Prostate gland (tissue), 2 donors: ENCODE results near the gene TNNT2. TPM values are rescaled to one million over a fixed set of nuclear protein-coding genes. Genes with fewer than 3 reads are reported as not detected.
A peak's percentile ranks its signal among the peaks of the same experiment; 100 is the strongest.

Experiments used
- DNase-seq: peaks from one replicate; pipeline ENCODE4 v3.0.0-alpha.2; 2019; ENCODE audit warnings: low spot score
- H3K27ac ChIP-seq, 2 donors: fragments of 200-600 bp; sonication (generic); 2 replicates each; pipeline ENCODE4 v1.5.1; 2017 to 2019
- H3K27me3 ChIP-seq: fragments of 200-600 bp; sonication (generic); replicated peaks from 2 replicates; pipeline ENCODE4 v1.5.1; 2019; ENCODE audit not compliant: insufficient read depth
- H3K36me3 ChIP-seq, 2 donors: fragments of 200-600 bp; sonication (generic); 1 replicate in 1 of 2; 2 replicates in 1 of 2; pipeline versions ENCODE4 v1.5.1 to v1.8.1; 2017 to 2019
- H3K4me1 ChIP-seq: fragments of 200-600 bp; sonication (generic); replicated peaks from 2 replicates; pipeline ENCODE4 v1.5.1; 2019
- H3K4me3 ChIP-seq, 2 donors: fragments of 200-600 bp; sonication (generic); 2 replicates each; pipeline ENCODE4 v1.5.1; 2017 to 2019
- H3K9me3 ChIP-seq: fragments of 200-600 bp; sonication (generic); 2 replicates; pipeline ENCODE4 v1.5.1; 2017
- POLR2A ChIP-seq: fragments of 450-650 bp; IDR thresholded peaks from one replicate; pipeline ENCODE4 v1.6.1; 2016; ENCODE audit warnings: antibody characterized with exemption, mild to moderate bottlenecking
- POLR2AphosphoS5 ChIP-seq: sonication (generic); formaldehyde crosslinking; IDR thresholded peaks from one replicate; pipeline ENCODE4 v1.6.1; 2017; ENCODE audit warnings: antibody characterized with exemption
- WGBS: methylation state at CpG from one replicate; pipeline ENCODE4 v1.1.5; 2018; 5-methylcytosine and 5-hydroxymethylcytosine counted together
- intact Hi-C: fragments of 100-400 bp; cut with DNase I; formaldehyde crosslinking; loops from one replicate; pipeline ENCODE4 v1.14.2; 2022
- total RNA-seq, 2 donors: library from RNA; depleted of rRNA; stranded (reverse); fragments of >200 nt; gene quantifications; one replicate each; pipeline ENCODE4 v1.1.0, GENCODE V29; 2016
- TF ChIP-seq, protein P1 (sequence below), 4 experiments: fragments of 200-600 bp in 2 of 4; fragments of 450-650 bp in 2 of 4; sonication (generic) in 2 of 4; IDR thresholded peaks; 1 replicate in 3 of 4; 2 replicates in 1 of 4; pipeline ENCODE4 v1.5.1; 2016 to 2019; ENCODE audit warnings: antibody characterized with exemption in 4 of 4, mild to moderate bottlenecking in 2 of 4, moderate library complexity in 2 of 4

TNNT2 gene
- total RNA-seq, 2 donors from 2014 or later, result 2.2 to 3.5 TPM

DNA sequence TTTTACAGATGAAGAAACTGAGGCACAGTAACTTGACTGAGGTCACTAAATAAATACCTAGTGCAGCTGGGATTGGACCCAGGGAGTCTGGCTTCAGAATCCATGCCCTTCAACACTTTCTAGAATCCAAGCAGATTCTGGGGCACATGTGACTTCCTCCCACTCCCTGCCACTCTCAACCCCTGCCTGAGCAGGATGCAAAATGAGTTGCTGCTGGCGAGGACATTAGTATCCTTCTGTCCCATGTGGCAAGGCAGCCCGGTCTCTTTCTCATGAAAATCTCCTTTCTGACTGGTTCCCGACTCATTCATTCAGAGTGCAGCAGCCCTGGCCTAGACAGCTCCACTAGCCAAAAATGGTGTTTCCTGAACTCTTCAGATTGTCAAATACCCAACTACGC is 28.4 kb downstream of the TNNT2 start:
- 88% methylated on average over 4 of the region's 4 CpGs for WGBS

GRCh38 chr1:201348211-201348566 is 29.3 kb downstream of the TNNT2 start:
- Histone ChIP-seq H3K4me1 (peaks cover 3% of the 10 kb centered on the region), H3K4me3 (no peak overlapping the region), H3K27ac (no peak overlapping the region), H3K9me3 (no peaks in the 10 kb centered on the region), H3K27me3 (no peaks in the 10 kb centered on the region), H3K36me3 (no peaks in the 10 kb centered on the region)
- TF ChIP-seq, protein P1, sequence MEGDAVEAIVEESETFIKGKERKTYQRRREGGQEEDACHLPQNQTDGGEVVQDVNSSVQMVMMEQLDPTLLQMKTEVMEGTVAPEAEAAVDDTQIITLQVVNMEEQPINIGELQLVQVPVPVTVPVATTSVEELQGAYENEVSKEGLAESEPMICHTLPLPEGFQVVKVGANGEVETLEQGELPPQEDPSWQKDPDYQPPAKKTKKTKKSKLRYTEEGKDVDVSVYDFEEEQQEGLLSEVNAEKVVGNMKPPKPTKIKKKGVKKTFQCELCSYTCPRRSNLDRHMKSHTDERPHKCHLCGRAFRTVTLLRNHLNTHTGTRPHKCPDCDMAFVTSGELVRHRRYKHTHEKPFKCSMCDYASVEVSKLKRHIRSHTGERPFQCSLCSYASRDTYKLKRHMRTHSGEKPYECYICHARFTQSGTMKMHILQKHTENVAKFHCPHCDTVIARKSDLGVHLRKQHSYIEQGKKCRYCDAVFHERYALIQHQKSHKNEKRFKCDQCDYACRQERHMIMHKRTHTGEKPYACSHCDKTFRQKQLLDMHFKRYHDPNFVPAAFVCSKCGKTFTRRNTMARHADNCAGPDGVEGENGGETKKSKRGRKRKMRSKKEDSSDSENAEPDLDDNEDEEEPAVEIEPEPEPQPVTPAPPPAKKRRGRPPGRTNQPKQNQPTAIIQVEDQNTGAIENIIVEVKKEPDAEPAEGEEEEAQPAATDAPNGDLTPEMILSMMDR (IDR thresholded peaks at IDR 0.05), result peak in 2 of 4 experiments; percentile 36 to 48
- no peak for TF ChIP-seq POLR2A
- no peak for TF ChIP-seq POLR2AphosphoS5
- WGBS, result 42% methylated on average over 6 of the region's 6 CpGs
- no peak for DNase-seq
- intact Hi-C loops, result loop anchor here (5.0 kb wide), 1 partner anchor 59 kb away; no protein-coding TSS in a partner anchor

More for the DNA sequence above, 28.4 kb downstream of the TNNT2 start:
- no peak overlapping the region for H3K27ac ChIP-seq
- H3K4me3 ChIP-seq, result no peak overlapping the region
- no peaks in the 10 kb centered on the region for H3K9me3 ChIP-seq
- H3K36me3 ChIP-seq, result no peaks in the 10 kb centered on the region
- DNase-seq, result no peak
- H3K27me3 ChIP-seq, result no peaks in the 10 kb centered on the region
- intact Hi-C loops, result loop anchor here (5.0 kb wide), 1 partner anchor 58 kb away; no protein-coding TSS in a partner anchor
- no peak for TF ChIP-seq POLR2AphosphoS5
- TF ChIP-seq POLR2A, result no peak
- TF ChIP-seq, protein P1 (IDR thresholded peaks at IDR 0.05), result no peak
- peaks cover 3% of the 10 kb centered on the region for H3K4me1 ChIP-seq

- Histone ChIP-seq H3K27ac (no peak overlapping the region), H3K4me1 (peaks cover 3% of the 10 kb centered on the region), H3K9me3 (no peaks in the 10 kb centered on the region), H3K36me3 (no peaks in the 10 kb centered on the region), H3K4me3 (no peak overlapping the region), H3K27me3 (no peaks in the 10 kb centered on the region)
- WGBS, result 51% methylated on average over 7 of the region's 7 CpGs
- TF ChIP-seq, protein P1 (IDR thresholded peaks at IDR 0.05), result no peak
- TF ChIP-seq POLR2A (no peak), POLR2AphosphoS5 (no peak)
- intact Hi-C loops, result loop anchor here (5.0 kb wide), 1 partner anchor 60 kb away; no protein-coding TSS in a partner anchor
- DNase-seq, result no peak
Observed at GRCh38 chr1:201347498-201348210, 29.8 kb downstream of the TNNT2 start.

GRCh38 chr1:201346987-201347386 is 30.5 kb downstream of the TNNT2 start:
- intact Hi-C loops, result loop anchor here (5.0 kb wide), 1 partner anchor 60 kb away; no protein-coding TSS in a partner anchor
- DNase-seq, result no peak
- TF ChIP-seq, protein P1 (IDR thresholded peaks at IDR 0.05), result no peak
- TF ChIP-seq POLR2A, result no peak
- TF ChIP-seq POLR2AphosphoS5, result no peak
- H3K27ac ChIP-seq, result no peak overlapping the region
- H3K36me3 ChIP-seq, result no peaks in the 10 kb centered on the region
- H3K4me1 ChIP-seq, result peaks cover 3% of the 10 kb centered on the region
- H3K27me3 ChIP-seq, result no peaks in the 10 kb centered on the region
- no peaks in the 10 kb centered on the region for H3K9me3 ChIP-seq
- H3K4me3 ChIP-seq, result no peak overlapping the region
- 38% methylated on average over 2 of the region's 2 CpGs for WGBS
